ENCODE results near the gene OR14I1.
"Not testable (repeated sequence)": the region's sequence is repeated elsewhere in the genome, so short reads cannot be mapped to it uniquely, and the experiment has no call there.

OR14I1 gene

DNA sequence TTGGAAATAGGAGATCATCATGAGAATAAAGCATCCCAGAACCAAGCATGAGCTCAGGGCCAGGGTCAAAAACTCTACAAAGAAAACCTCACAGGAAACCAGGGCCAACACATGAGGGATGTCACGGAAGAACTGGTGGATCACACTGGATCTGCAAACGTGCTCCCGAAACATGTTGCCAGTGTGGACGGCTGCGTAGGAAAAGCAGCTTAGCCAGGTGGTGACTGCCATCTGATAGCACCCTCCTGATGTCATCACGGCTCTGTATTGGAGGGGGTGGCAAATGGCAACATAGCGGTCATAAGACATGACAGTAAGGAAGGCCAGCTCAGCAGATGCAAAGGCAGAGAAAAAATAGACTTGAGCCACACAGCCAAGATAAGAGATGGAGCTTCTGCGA lies 20.9 kb downstream of the OR14I1 start:
- no peak overlapping the region for H3K4me3 ChIP-seq (ENCODE audit: low read depth, low read length)
- no peaks in the 10 kb centered on the region for H3K27me3 ChIP-seq (ENCODE audit: control insufficient read depth, insufficient read depth, low read length)
- no peaks in the 10 kb centered on the region for H3K79me2 ChIP-seq
- H2AFZ ChIP-seq, result no peak overlapping the region
- H3K36me3 ChIP-seq (ENCODE audit: control insufficient read depth, insufficient read depth, low read length), result no peaks in the 10 kb centered on the region
- TF ChIP-seq, protein P1, sequence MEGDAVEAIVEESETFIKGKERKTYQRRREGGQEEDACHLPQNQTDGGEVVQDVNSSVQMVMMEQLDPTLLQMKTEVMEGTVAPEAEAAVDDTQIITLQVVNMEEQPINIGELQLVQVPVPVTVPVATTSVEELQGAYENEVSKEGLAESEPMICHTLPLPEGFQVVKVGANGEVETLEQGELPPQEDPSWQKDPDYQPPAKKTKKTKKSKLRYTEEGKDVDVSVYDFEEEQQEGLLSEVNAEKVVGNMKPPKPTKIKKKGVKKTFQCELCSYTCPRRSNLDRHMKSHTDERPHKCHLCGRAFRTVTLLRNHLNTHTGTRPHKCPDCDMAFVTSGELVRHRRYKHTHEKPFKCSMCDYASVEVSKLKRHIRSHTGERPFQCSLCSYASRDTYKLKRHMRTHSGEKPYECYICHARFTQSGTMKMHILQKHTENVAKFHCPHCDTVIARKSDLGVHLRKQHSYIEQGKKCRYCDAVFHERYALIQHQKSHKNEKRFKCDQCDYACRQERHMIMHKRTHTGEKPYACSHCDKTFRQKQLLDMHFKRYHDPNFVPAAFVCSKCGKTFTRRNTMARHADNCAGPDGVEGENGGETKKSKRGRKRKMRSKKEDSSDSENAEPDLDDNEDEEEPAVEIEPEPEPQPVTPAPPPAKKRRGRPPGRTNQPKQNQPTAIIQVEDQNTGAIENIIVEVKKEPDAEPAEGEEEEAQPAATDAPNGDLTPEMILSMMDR (IDR thresholded peaks at IDR 0.05), result no peak
- H3K4me1 ChIP-seq, result no peaks in the 10 kb centered on the region
- H3K4me2 ChIP-seq (ENCODE audit: low read length), result no peak overlapping the region
- no peak overlapping the region for H3K27ac ChIP-seq
- no peak overlapping the region for H3K9ac ChIP-seq
- no peaks in the 10 kb centered on the region for H3K9me3 ChIP-seq (ENCODE audit: control insufficient read depth, low read length)

DNA sequence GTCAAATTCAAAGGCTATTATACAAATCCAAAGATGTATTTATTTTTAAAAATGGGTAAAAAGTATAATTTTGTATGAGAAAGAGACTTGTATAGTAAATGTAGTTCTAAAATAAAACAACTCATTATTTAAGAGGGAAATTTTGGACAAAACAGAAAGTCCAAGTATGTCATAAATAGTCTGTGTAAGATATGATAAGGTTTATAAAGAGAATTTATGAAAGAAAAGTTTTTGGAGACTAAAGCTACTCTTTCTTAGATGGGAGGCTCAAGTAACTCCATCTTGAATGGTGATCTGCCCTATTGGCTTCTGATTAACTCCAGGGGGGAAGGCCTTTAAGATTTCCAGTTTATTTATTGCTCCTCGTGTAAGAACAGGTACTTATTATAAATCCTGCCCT lies 32.6 kb downstream of the OR14I1 start:
- no peak overlapping the region for H3K4me3 ChIP-seq (ENCODE audit: low read depth, low read length)
- no peaks in the 10 kb centered on the region for H3K4me1 ChIP-seq
- no peak overlapping the region for H3K27ac ChIP-seq
- H3K79me2 ChIP-seq, result no peaks in the 10 kb centered on the region
- no peaks in the 10 kb centered on the region for H3K9me3 ChIP-seq (ENCODE audit: control insufficient read depth, low read length)
- H2AFZ ChIP-seq, result no peak overlapping the region
- H3K9ac ChIP-seq, result no peak overlapping the region
- TF ChIP-seq, protein P1 (IDR thresholded peaks at IDR 0.05), result no peak
- H3K27me3 ChIP-seq (ENCODE audit: control insufficient read depth, insufficient read depth, low read length), result no peaks in the 10 kb centered on the region
- no peaks in the 10 kb centered on the region for H3K36me3 ChIP-seq (ENCODE audit: control insufficient read depth, insufficient read depth, low read length)
- H3K4me2 ChIP-seq (ENCODE audit: low read length), result no peak overlapping the region

DNA sequence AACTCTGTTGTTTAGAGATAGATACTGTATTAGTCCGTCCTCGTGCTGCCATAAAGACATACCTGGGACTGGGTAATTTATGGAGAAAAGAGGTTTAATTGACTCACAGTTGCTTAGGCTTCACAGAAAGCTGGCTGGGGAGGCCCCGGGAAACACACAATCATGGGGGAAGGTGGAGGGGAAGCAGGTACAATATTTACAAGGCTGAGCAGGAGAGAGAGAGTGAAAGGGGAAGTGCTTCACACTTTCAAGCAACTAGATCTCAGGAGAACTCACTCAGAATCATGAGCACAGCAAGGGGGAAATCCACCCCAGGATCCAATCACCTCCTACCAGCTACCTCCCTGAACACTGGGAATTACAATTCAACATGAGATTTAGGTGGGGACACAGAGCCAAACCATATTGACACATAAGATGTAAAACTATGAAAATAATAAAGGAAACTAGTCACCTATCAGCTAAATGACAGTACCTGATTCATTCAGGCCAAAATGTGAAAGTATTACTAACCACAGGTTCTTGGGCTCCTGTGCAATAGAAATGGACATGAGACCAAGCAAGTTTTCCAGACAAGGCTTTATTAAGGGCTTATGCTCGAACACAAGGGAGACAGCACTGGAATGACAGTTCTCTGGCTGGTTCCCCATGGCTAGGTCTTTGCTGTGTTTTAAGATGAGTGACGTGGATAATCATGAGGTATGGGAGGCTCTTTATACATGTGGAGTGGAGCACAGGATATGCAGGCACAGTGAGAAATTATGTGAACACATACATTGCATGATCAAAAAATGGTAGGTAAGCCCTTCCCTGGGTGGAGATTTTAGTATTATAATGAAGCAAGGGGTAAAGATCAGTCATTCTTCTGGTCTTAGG lies 38.9 kb downstream of the OR14I1 start:
- not testable (repeated sequence) for H3K4me2 ChIP-seq (ENCODE audit: low read length); H3K4me1 ChIP-seq; H3K79me2 ChIP-seq; H3K4me3 ChIP-seq (ENCODE audit: low read depth, low read length); H3K27me3 ChIP-seq (ENCODE audit: control insufficient read depth, insufficient read depth, low read length); H3K9ac ChIP-seq; H3K27ac ChIP-seq; H3K36me3 ChIP-seq (ENCODE audit: control insufficient read depth, insufficient read depth, low read length); H2AFZ ChIP-seq; H3K9me3 ChIP-seq (ENCODE audit: control insufficient read depth, low read length)

DNA sequence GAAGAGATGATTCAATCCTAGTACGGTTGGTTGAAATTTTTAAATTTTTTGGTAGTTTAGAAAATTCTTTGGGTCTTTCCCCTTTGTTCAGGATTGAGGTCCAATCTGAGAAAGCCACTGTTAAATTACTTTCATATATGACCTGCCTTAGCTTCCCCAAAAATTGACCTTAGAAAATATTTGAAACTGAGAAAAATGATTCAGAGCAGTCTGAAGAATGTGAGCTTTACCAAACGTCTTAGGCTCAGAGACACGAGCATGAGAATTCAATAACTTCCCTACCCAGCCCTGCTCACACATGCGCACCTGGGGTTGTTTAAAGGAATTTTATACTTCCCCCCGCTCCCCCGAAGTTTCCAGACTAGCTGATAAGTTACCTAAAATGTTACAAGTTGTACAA lies 45.8 kb downstream of the OR14I1 start:
- not testable (repeated sequence) for H3K4me2 ChIP-seq (ENCODE audit: low read length); H3K9me3 ChIP-seq (ENCODE audit: control insufficient read depth, low read length); H3K79me2 ChIP-seq; H2AFZ ChIP-seq; H3K4me3 ChIP-seq (ENCODE audit: low read depth, low read length); H3K27me3 ChIP-seq (ENCODE audit: control insufficient read depth, insufficient read depth, low read length); H3K9ac ChIP-seq; H3K4me1 ChIP-seq; H3K27ac ChIP-seq; H3K36me3 ChIP-seq (ENCODE audit: control insufficient read depth, insufficient read depth, low read length)

DNA sequence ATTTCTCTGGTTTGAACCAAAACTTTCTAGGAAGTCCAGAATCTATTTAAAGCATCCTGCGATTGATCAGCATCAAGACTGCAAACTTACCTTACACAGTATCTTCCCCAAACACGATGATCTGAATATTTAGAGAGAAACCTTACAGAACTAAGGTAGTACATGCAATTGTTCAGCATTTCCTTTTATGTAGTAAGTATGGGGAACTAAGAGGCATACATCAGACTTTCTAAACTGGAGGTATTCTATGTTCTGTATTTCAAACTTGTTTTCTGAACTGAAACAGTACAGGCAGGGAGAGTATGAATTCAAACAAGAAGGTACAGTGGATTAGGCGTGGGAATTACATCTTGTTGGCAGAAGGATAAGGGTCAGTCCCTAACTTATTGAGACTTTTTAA lies 47.2 kb downstream of the OR14I1 start, which contains the start of gene OR2T27:
Gene OR2T27, minus strand, starts transcription at position 175 of the 400 bp plus-strand sequence. CDS start 4,644 bp downstream, outside the sequence.
- not testable (repeated sequence) for H3K4me1 ChIP-seq; H3K9ac ChIP-seq; H3K79me2 ChIP-seq; H3K4me2 ChIP-seq (ENCODE audit: low read length); H3K36me3 ChIP-seq (ENCODE audit: control insufficient read depth, insufficient read depth, low read length); H3K27me3 ChIP-seq (ENCODE audit: control insufficient read depth, insufficient read depth, low read length); H3K4me3 ChIP-seq (ENCODE audit: low read depth, low read length); H3K9me3 ChIP-seq (ENCODE audit: control insufficient read depth, low read length); H3K27ac ChIP-seq; H2AFZ ChIP-seq
